HEK293 (cell line): Measurements from ENCODE around the gene ARFRP1.

ENCODE experiments used
- KLF17 ChIP-seq: fragments of 450-650 bp; formaldehyde crosslinking; IDR thresholded peaks from 2 replicates; pipeline ENCODE4 v1.5.1; 2016; ENCODE audit warnings: missing biosample characterization, missing genetic modification characterization
- MEIS1 ChIP-seq: sonication (generic); formaldehyde crosslinking; IDR thresholded peaks from 2 replicates; pipeline ENCODE4 v1.8.1; 2022; ENCODE audit warnings: missing genetic modification reagents, mild to moderate bottlenecking, borderline replicate concordance
- ZNF157 ChIP-seq: fragments of 450-650 bp; formaldehyde crosslinking; IDR thresholded peaks from 2 replicates; pipeline ENCODE4 v1.5.1; 2016; ENCODE audit warnings: missing biosample characterization, missing genetic modification characterization
- ZNF366 ChIP-seq: fragments of 450-650 bp; formaldehyde crosslinking; conservative IDR thresholded peaks from 2 replicates; pipeline ENCODE4 v1.5.1; 2016; ENCODE audit warnings: missing biosample characterization, missing genetic modification characterization
- ZNF529 ChIP-seq: fragments of 450-650 bp; formaldehyde crosslinking; IDR thresholded peaks from 2 replicates; pipeline ENCODE4 v1.5.1; 2017; ENCODE audit warnings: missing genetic modification characterization, missing biosample characterization; ENCODE audit not compliant: insufficient replicate concordance
- ZNF558 ChIP-seq: fragments of 450-650 bp; formaldehyde crosslinking; IDR thresholded peaks from 2 replicates; pipeline ENCODE4 v1.5.1; 2016; ENCODE audit warnings: missing biosample characterization, missing genetic modification characterization
- ZNF629 ChIP-seq: fragments of 450-650 bp; formaldehyde crosslinking; IDR thresholded peaks from 2 replicates; pipeline ENCODE4 v1.5.1; 2017; ENCODE audit warnings: missing biosample characterization, missing genetic modification characterization
- ZNF654 ChIP-seq: fragments of 450-650 bp; formaldehyde crosslinking; IDR thresholded peaks from 2 replicates; pipeline ENCODE4 v1.5.1; 2016; ENCODE audit warnings: low read depth, missing biosample characterization, missing genetic modification characterization
- ZNF664 ChIP-seq: fragments of 450-650 bp; formaldehyde crosslinking; IDR thresholded peaks from 2 replicates; pipeline ENCODE4 v1.5.1; 2016; ENCODE audit warnings: missing biosample characterization, missing genetic modification characterization
- ZNF692 ChIP-seq: fragments of 450-650 bp; formaldehyde crosslinking; IDR thresholded peaks from 2 replicates; pipeline ENCODE4 v1.5.1; 2016; ENCODE audit warnings: missing biosample characterization, missing genetic modification characterization
- ZNF76 ChIP-seq: fragments of 450-650 bp; formaldehyde crosslinking; IDR thresholded peaks from 2 replicates; pipeline ENCODE4; 2016; ENCODE audit warnings: low read depth, missing biosample characterization, missing genetic modification characterization, borderline replicate concordance
- ZXDB ChIP-seq: fragments of 450-650 bp; formaldehyde crosslinking; IDR thresholded peaks from 2 replicates; pipeline ENCODE4 v1.5.1; 2016; ENCODE audit warnings: missing biosample characterization, missing genetic modification characterization
- TF ChIP-seq, protein P1 (sequence below): fragments of 450-650 bp; formaldehyde crosslinking; optimal IDR thresholded peaks from 2 replicates; pipeline ENCODE3; 2016; ENCODE audit warnings: missing biosample characterization, mild to moderate bottlenecking, missing genetic modification characterization
- TF ChIP-seq, protein P2 (sequence below): fragments of 450-650 bp; formaldehyde crosslinking; conservative IDR thresholded peaks from 2 replicates; pipeline ENCODE4 v1.5.1; 2016; ENCODE audit warnings: low read depth, missing biosample characterization, missing genetic modification characterization
- TF ChIP-seq, protein P3 (sequence below): fragments of 450-650 bp; formaldehyde crosslinking; IDR thresholded peaks from 2 replicates; pipeline ENCODE4 v1.5.1; 2016; ENCODE audit warnings: missing biosample characterization, missing genetic modification characterization
- TF ChIP-seq, protein P4 (sequence below): fragments of 450-650 bp; formaldehyde crosslinking; IDR thresholded peaks from 2 replicates; pipeline ENCODE4 v1.5.1; 2017; ENCODE audit warnings: missing biosample characterization, missing genetic modification characterization
- TF ChIP-seq, protein P5 (sequence below): fragments of 450-650 bp; formaldehyde crosslinking; IDR thresholded peaks from 2 replicates; pipeline ENCODE4 v1.5.1; 2017; ENCODE audit warnings: missing biosample characterization, missing genetic modification characterization
- TF ChIP-seq, protein P6 (sequence below): fragments of 450-650 bp; formaldehyde crosslinking; conservative IDR thresholded peaks from 2 replicates; pipeline ENCODE4 v1.5.1; 2016; ENCODE audit warnings: low read depth, missing biosample characterization, missing genetic modification characterization

ARFRP1 gene

DNA sequence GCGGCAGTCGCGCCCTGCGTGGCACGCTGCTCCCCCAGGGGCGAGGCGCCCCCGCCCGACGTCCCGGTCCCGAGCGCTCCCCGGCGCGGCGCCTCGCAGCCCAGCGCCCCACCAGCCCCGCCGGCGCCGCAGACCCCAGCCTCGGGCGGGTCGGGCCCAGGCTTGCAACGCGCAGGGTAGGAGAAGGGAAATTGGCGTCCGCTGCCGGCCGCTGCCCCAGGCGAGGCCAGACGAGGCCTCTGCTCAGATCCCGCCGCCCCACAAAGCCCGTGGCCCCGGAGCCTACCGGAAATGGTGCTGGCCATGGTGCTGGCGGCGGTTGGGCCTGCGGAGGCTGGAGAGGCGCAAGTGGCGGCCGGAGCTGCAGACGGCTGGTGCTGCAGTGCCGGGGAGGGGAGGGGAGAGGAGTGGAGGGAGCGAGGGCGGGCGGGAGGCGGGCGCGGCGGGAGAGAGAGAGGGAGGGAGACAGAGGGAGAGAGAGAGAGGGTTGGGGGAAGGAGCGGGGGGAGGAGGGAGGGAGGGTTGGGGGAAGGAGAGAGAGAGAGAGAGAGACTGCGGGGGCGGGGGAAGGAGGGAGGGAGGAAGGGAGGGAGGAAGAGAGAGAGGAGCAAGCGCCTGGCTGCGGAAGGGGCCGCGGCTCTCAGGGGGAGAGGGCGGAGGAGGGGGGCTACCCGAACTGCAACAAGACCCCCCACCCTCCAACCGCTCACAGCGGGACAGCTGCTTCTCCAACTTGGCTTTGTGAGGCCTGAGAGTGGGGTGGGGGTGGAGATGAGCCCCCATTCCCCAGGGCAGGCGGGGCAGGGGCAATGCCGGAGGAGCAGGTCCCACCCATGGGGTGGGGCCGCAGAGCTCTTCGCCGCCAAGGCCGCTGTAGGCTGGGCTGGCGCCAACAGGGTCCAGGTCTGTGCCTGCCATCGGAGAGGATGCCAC, 54.5 kb downstream of the ARFRP1 start, which contains the start of gene STMN3 (continued):
- TF ChIP-seq, protein P1, sequence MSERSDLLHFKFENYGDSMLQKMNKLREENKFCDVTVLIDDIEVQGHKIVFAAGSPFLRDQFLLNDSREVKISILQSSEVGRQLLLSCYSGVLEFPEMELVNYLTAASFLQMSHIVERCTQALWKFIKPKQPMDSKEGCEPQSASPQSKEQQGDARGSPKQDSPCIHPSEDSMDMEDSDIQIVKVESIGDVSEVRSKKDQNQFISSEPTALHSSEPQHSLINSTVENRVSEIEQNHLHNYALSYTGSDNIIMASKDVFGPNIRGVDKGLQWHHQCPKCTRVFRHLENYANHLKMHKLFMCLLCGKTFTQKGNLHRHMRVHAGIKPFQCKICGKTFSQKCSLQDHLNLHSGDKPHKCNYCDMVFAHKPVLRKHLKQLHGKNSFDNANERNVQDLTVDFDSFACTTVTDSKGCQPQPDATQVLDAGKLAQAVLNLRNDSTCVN (tag by site-specific recombination): peak; percentile 43
- TF ChIP-seq, protein P2, sequence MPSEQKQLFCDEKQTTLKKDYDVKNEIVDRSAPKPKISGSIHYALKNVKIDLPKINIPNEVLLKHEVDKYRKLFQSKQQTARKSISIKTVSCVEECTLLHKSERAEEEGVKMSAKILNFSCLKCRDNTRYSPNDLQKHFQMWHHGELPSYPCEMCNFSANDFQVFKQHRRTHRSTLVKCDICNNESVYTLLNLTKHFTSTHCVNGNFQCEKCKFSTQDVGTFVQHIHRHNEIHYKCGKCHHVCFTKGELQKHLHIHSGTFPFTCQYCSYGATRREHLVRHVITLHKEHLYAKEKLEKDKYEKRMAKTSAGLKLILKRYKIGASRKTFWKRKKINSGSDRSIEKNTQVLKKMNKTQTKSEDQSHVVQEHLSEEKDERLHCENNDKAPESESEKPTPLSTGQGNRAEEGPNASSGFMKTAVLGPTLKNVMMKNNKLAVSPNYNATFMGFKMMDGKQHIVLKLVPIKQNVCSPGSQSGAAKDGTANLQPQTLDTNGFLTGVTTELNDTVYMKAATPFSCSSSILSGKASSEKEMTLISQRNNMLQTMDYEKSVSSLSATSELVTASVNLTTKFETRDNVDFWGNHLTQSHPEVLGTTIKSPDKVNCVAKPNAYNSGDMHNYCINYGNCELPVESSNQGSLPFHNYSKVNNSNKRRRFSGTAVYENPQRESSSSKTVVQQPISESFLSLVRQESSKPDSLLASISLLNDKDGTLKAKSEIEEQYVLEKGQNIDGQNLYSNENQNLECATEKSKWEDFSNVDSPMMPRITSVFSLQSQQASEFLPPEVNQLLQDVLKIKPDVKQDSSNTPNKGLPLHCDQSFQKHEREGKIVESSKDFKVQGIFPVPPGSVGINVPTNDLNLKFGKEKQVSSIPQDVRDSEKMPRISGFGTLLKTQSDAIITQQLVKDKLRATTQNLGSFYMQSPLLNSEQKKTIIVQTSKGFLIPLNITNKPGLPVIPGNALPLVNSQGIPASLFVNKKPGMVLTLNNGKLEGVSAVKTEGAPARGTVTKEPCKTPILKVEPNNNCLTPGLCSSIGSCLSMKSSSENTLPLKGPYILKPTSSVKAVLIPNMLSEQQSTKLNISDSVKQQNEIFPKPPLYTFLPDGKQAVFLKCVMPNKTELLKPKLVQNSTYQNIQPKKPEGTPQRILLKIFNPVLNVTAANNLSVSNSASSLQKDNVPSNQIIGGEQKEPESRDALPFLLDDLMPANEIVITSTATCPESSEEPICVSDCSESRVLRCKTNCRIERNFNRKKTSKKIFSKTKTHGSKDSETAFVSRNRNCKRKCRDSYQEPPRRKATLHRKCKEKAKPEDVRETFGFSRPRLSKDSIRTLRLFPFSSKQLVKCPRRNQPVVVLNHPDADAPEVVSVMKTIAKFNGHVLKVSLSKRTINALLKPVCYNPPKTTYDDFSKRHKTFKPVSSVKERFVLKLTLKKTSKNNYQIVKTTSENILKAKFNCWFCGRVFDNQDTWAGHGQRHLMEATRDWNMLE: no peak
- no peak for TF ChIP-seq ZNF664 (tag by site-specific recombination)
- TF ChIP-seq, protein P3, sequence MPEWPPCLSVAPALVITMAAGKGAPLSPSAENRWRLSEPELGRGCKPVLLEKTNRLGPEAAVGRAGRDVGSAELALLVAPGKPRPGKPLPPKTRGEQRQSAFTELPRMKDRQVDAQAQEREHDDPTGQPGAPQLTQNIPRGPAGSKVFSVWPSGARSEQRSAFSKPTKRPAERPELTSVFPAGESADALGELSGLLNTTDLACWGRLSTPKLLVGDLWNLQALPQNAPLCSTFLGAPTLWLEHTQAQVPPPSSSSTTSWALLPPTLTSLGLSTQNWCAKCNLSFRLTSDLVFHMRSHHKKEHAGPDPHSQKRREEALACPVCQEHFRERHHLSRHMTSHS: no peak
- TF ChIP-seq ZNF366 (tag by site-specific recombination): no peak
- TF ChIP-seq, protein P4, sequence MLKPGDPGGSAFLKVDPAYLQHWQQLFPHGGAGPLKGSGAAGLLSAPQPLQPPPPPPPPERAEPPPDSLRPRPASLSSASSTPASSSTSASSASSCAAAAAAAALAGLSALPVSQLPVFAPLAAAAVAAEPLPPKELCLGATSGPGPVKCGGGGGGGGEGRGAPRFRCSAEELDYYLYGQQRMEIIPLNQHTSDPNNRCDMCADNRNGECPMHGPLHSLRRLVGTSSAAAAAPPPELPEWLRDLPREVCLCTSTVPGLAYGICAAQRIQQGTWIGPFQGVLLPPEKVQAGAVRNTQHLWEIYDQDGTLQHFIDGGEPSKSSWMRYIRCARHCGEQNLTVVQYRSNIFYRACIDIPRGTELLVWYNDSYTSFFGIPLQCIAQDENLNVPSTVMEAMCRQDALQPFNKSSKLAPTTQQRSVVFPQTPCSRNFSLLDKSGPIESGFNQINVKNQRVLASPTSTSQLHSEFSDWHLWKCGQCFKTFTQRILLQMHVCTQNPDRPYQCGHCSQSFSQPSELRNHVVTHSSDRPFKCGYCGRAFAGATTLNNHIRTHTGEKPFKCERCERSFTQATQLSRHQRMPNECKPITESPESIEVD (tag by site-specific recombination): no peak
- no peak for TF ChIP-seq MEIS1 (CRISPR knock-in tag)
- 0 out of 2 replicates have a peak, but pooled peaks have one; percentile 43 for TF ChIP-seq ZNF629 (tag by site-specific recombination)
- TF ChIP-seq, protein P5, sequence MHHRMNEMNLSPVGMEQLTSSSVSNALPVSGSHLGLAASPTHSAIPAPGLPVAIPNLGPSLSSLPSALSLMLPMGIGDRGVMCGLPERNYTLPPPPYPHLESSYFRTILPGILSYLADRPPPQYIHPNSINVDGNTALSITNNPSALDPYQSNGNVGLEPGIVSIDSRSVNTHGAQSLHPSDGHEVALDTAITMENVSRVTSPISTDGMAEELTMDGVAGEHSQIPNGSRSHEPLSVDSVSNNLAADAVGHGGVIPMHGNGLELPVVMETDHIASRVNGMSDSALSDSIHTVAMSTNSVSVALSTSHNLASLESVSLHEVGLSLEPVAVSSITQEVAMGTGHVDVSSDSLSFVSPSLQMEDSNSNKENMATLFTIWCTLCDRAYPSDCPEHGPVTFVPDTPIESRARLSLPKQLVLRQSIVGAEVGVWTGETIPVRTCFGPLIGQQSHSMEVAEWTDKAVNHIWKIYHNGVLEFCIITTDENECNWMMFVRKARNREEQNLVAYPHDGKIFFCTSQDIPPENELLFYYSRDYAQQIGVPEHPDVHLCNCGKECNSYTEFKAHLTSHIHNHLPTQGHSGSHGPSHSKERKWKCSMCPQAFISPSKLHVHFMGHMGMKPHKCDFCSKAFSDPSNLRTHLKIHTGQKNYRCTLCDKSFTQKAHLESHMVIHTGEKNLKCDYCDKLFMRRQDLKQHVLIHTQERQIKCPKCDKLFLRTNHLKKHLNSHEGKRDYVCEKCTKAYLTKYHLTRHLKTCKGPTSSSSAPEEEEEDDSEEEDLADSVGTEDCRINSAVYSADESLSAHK (tag by site-specific recombination): 0 out of 2 replicates have a peak, but pooled peaks have one; percentile 21
- no peak for TF ChIP-seq ZNF654 (tag by site-specific recombination)
- TF ChIP-seq ZNF529 (tag by site-specific recombination): no peak
- TF ChIP-seq ZNF558: no peak
- TF ChIP-seq, protein P6, sequence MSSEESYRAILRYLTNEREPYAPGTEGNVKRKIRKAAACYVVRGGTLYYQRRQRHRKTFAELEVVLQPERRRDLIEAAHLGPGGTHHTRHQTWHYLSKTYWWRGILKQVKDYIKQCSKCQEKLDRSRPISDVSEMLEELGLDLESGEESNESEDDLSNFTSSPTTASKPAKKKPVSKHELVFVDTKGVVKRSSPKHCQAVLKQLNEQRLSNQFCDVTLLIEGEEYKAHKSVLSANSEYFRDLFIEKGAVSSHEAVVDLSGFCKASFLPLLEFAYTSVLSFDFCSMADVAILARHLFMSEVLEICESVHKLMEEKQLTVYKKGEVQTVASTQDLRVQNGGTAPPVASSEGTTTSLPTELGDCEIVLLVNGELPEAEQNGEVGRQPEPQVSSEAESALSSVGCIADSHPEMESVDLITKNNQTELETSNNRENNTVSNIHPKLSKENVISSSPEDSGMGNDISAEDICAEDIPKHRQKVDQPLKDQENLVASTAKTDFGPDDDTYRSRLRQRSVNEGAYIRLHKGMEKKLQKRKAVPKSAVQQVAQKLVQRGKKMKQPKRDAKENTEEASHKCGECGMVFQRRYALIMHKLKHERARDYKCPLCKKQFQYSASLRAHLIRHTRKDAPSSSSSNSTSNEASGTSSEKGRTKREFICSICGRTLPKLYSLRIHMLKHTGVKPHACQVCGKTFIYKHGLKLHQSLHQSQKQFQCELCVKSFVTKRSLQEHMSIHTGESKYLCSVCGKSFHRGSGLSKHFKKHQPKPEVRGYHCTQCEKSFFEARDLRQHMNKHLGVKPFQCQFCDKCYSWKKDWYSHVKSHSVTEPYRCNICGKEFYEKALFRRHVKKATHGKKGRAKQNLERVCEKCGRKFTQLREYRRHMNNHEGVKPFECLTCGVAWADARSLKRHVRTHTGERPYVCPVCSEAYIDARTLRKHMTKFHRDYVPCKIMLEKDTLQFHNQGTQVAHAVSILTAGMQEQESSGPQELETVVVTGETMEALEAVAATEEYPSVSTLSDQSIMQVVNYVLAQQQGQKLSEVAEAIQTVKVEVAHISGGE (tag by site-specific recombination): peak; percentile 59
- peak; percentile 70; the same call in 1 of the 2 replicates for TF ChIP-seq ZXDB (tag by site-specific recombination)
- peak; percentile 92 for TF ChIP-seq KLF17
- TF ChIP-seq ZNF76 (tag by site-specific recombination): peak; percentile 58; the same call in 1 of the 2 replicates
- peak; percentile 85 for TF ChIP-seq ZNF692
- TF ChIP-seq ZNF157 (tag by site-specific recombination): no peak
- TF ChIP-seq, all 188 proteins: peak for 50
